Memory B cell (primary cell): Measurements from ENCODE around the gene MAPK8.

ENCODE experiments used
- ATAC-seq: fragments of 150-1000 bp; cut with Tn5 transposase; 2 replicates; pipeline ENCODE4 v1.10.0; 2021; ENCODE audit warnings: low read depth, mild to moderate bottlenecking, moderate library complexity
- DNase-seq, 2 donors: peaks; one replicate each; pipeline ENCODE4 v3.0.0; 2022; ENCODE audit warnings: low spot score in 2 of 2
- H3K27ac Mint-ChIP-seq: one replicate; pipeline ENCODE4 v1.8.0; 2022; ENCODE audit warnings: mild to moderate bottlenecking, moderate library complexity, mixed read lengths
- H3K27me3 Mint-ChIP-seq: one replicate; pipeline ENCODE4 v1.8.0; 2022; ENCODE audit warnings: mixed read lengths
- H3K36me3 Mint-ChIP-seq: one replicate; pipeline ENCODE4 v1.8.0; 2022; ENCODE audit warnings: mild to moderate bottlenecking, mixed read lengths
- H3K4me1 Mint-ChIP-seq: one replicate; pipeline ENCODE4 v1.8.0; 2022; ENCODE audit warnings: mixed read lengths
- H3K4me3 Mint-ChIP-seq: one replicate; pipeline ENCODE4 v1.8.0; 2022; ENCODE audit warnings: mild to moderate bottlenecking, moderate library complexity, mixed read lengths
- H3K9me3 Mint-ChIP-seq: one replicate; pipeline ENCODE4 v1.8.0; 2022; ENCODE audit warnings: mixed read lengths

The MAPK8 gene

GRCh38 chr10:48460182-48460581 is 153.7 kb downstream of the MAPK8 start:
- ATAC-seq (no peak), DNase-seq (no peak)
- Mint-ChIP-seq H3K9me3 (no peaks in the 10 kb centered on the region), H3K36me3 (no peaks in the 10 kb centered on the region), H3K27ac (no peak overlapping the region), H3K4me3 (no peak overlapping the region), H3K4me1 (peaks cover 14% of the 10 kb centered on the region), H3K27me3 (peaks cover 3% of the 10 kb centered on the region)

- H3K4me1 Mint-ChIP-seq, result peaks cover 7% of the 10 kb centered on the region
- H3K9me3 Mint-ChIP-seq, result no peaks in the 10 kb centered on the region
- no peak overlapping the region for H3K27ac Mint-ChIP-seq
- ATAC-seq, result no peak
- no peaks in the 10 kb centered on the region for H3K36me3 Mint-ChIP-seq
- DNase-seq, result no peak
- H3K27me3 Mint-ChIP-seq, result peaks cover 3% of the 10 kb centered on the region
- H3K4me3 Mint-ChIP-seq, result no peak overlapping the region
Measured at GRCh38 chr10:48461623-48462481, 155.4 kb downstream of the MAPK8 start.

- DNase-seq, result no peak
- H3K27ac Mint-ChIP-seq, result no peak overlapping the region
- ATAC-seq, result no peak
- H3K9me3 Mint-ChIP-seq, result no peaks in the 10 kb centered on the region
- H3K36me3 Mint-ChIP-seq, result no peaks in the 10 kb centered on the region
- no peak overlapping the region for H3K4me3 Mint-ChIP-seq
- H3K4me1 Mint-ChIP-seq, result peaks cover under 1% of the 10 kb centered on the region
- peaks cover 3% of the 10 kb centered on the region for H3K27me3 Mint-ChIP-seq
Measured at GRCh38 chr10:48462482-48463020, 156.1 kb downstream of the MAPK8 start.

GRCh38 chr10:48463318-48464003 is 157.0 kb downstream of the MAPK8 start:
- no peaks in the 10 kb centered on the region for H3K9me3 Mint-ChIP-seq
- H3K4me1 Mint-ChIP-seq, result no peaks in the 10 kb centered on the region
- DNase-seq, result no peak
- no peak for ATAC-seq
- H3K36me3 Mint-ChIP-seq, result no peaks in the 10 kb centered on the region
- H3K27me3 Mint-ChIP-seq, result no peaks in the 10 kb centered on the region
- no peak overlapping the region for H3K4me3 Mint-ChIP-seq
- H3K27ac Mint-ChIP-seq, result no peak overlapping the region

GRCh38 chr10:48464121-48464870 is 157.8 kb downstream of the MAPK8 start:
- no peak for DNase-seq
- Mint-ChIP-seq H3K9me3 (no peaks in the 10 kb centered on the region), H3K27me3 (no peaks in the 10 kb centered on the region), H3K4me1 (no peaks in the 10 kb centered on the region), H3K4me3 (no peak overlapping the region), H3K36me3 (no peaks in the 10 kb centered on the region), H3K27ac (no peak overlapping the region)
- ATAC-seq, result no peak

GRCh38 chr10:48464871-48465736 is 158.6 kb downstream of the MAPK8 start:
- DNase-seq (no peak), ATAC-seq (no peak)
- Mint-ChIP-seq H3K4me3 (no peak overlapping the region), H3K27ac (no peak overlapping the region), H3K4me1 (no peaks in the 10 kb centered on the region), H3K27me3 (no peaks in the 10 kb centered on the region), H3K36me3 (no peaks in the 10 kb centered on the region), H3K9me3 (no peaks in the 10 kb centered on the region)

GRCh38 chr10:48465860-48466521 is 159.5 kb downstream of the MAPK8 start:
- ATAC-seq (no peak), DNase-seq (no peak)
- Mint-ChIP-seq H3K9me3 (no peaks in the 10 kb centered on the region), H3K36me3 (no peaks in the 10 kb centered on the region), H3K27me3 (no peaks in the 10 kb centered on the region), H3K27ac (no peak overlapping the region), H3K4me3 (no peak overlapping the region), H3K4me1 (no peaks in the 10 kb centered on the region)

GRCh38 chr10:48466611-48467240 is 160.2 kb downstream of the MAPK8 start:
- H3K27ac Mint-ChIP-seq, result no peak overlapping the region
- DNase-seq (no peak), ATAC-seq (no peak)
- H3K36me3 Mint-ChIP-seq, result no peaks in the 10 kb centered on the region
- no peaks in the 10 kb centered on the region for H3K9me3 Mint-ChIP-seq
- H3K4me3 Mint-ChIP-seq, result no peak overlapping the region
- H3K27me3 Mint-ChIP-seq, result no peaks in the 10 kb centered on the region
- no peaks in the 10 kb centered on the region for H3K4me1 Mint-ChIP-seq

GRCh38 chr10:48467669-48468068 is 161.2 kb downstream of the MAPK8 start:
- Mint-ChIP-seq H3K27me3 (peaks cover 2% of the 10 kb centered on the region), H3K36me3 (no peaks in the 10 kb centered on the region), H3K4me1 (no peaks in the 10 kb centered on the region), H3K27ac (no peak overlapping the region), H3K4me3 (no peak overlapping the region), H3K9me3 (no peaks in the 10 kb centered on the region)
- DNase-seq (no peak), ATAC-seq (no peak)

GRCh38 chr10:48468130-48468790 is 161.8 kb downstream of the MAPK8 start:
- H3K27me3 Mint-ChIP-seq, result peaks cover 2% of the 10 kb centered on the region
- no peak overlapping the region for H3K27ac Mint-ChIP-seq
- no peaks in the 10 kb centered on the region for H3K4me1 Mint-ChIP-seq
- DNase-seq (no peak), ATAC-seq (no peak)
- H3K9me3 Mint-ChIP-seq, result no peaks in the 10 kb centered on the region
- H3K4me3 Mint-ChIP-seq, result no peak overlapping the region
- H3K36me3 Mint-ChIP-seq, result no peaks in the 10 kb centered on the region

GRCh38 chr10:48468866-48469511 is 162.5 kb downstream of the MAPK8 start:
- DNase-seq (no peak), ATAC-seq (no peak)
- H3K9me3 Mint-ChIP-seq, result no peaks in the 10 kb centered on the region
- H3K36me3 Mint-ChIP-seq, result no peaks in the 10 kb centered on the region
- H3K27me3 Mint-ChIP-seq, result peaks cover 2% of the 10 kb centered on the region
- no peaks in the 10 kb centered on the region for H3K4me1 Mint-ChIP-seq
- no peak overlapping the region for H3K4me3 Mint-ChIP-seq
- H3K27ac Mint-ChIP-seq, result no peak overlapping the region

- Mint-ChIP-seq H3K27me3 (peaks cover 2% of the 10 kb centered on the region), H3K4me1 (no peaks in the 10 kb centered on the region), H3K27ac (no peak overlapping the region), H3K36me3 (no peaks in the 10 kb centered on the region), H3K9me3 (no peaks in the 10 kb centered on the region), H3K4me3 (no peak overlapping the region)
- DNase-seq (no peak), ATAC-seq (no peak)
Measured at GRCh38 chr10:48469516-48470020, 163.1 kb downstream of the MAPK8 start.
